HEK293 (cell line): Measurements from ENCODE around the gene SH3BGR.

Experiments
- TF ChIP-seq, protein P1 (sequence below): fragments of 450-650 bp; formaldehyde crosslinking; IDR thresholded peaks from 2 replicates; pipeline ENCODE4 v1.5.1; 2016; ENCODE audit warnings: missing biosample characterization, missing genetic modification characterization, borderline replicate concordance
- TF ChIP-seq, protein P2 (sequence below): fragments of 450-650 bp; formaldehyde crosslinking; IDR thresholded peaks from 2 replicates; pipeline ENCODE4 v1.5.1; 2016; ENCODE audit warnings: missing biosample characterization, missing genetic modification characterization

DNA sequence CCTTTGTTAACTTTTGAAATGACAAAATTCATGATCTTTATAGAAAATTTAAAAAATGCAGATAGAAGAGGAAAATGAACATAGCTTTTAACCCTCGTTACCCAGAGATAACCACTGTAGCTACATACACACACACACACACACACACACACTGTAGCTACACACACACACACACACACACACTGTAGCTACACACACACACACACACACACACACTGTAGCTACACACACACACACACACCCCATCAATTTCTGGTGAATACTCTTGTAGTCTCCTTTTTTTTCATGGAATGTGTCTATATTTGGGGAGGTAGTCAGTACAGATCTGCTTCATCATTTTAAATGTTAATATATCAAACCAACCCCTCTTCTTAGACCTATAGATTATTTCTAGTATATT, 58.5 kb downstream of the SH3BGR start:
- TF ChIP-seq, protein P1, sequence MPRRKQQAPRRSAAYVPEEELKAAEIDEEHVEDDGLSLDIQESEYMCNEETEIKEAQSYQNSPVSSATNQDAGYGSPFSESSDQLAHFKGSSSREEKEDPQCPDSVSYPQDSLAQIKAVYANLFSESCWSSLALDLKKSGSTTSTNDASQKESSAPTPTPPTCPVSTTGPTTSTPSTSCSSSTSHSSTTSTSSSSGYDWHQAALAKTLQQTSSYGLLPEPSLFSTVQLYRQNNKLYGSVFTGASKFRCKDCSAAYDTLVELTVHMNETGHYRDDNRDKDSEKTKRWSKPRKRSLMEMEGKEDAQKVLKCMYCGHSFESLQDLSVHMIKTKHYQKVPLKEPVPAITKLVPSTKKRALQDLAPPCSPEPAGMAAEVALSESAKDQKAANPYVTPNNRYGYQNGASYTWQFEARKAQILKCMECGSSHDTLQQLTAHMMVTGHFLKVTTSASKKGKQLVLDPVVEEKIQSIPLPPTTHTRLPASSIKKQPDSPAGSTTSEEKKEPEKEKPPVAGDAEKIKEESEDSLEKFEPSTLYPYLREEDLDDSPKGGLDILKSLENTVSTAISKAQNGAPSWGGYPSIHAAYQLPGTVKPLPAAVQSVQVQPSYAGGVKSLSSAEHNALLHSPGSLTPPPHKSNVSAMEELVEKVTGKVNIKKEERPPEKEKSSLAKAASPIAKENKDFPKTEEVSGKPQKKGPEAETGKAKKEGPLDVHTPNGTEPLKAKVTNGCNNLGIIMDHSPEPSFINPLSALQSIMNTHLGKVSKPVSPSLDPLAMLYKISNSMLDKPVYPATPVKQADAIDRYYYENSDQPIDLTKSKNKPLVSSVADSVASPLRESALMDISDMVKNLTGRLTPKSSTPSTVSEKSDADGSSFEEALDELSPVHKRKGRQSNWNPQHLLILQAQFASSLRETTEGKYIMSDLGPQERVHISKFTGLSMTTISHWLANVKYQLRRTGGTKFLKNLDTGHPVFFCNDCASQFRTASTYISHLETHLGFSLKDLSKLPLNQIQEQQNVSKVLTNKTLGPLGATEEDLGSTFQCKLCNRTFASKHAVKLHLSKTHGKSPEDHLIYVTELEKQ (tag by site-specific recombination) = no peak
- TF ChIP-seq, protein P2, sequence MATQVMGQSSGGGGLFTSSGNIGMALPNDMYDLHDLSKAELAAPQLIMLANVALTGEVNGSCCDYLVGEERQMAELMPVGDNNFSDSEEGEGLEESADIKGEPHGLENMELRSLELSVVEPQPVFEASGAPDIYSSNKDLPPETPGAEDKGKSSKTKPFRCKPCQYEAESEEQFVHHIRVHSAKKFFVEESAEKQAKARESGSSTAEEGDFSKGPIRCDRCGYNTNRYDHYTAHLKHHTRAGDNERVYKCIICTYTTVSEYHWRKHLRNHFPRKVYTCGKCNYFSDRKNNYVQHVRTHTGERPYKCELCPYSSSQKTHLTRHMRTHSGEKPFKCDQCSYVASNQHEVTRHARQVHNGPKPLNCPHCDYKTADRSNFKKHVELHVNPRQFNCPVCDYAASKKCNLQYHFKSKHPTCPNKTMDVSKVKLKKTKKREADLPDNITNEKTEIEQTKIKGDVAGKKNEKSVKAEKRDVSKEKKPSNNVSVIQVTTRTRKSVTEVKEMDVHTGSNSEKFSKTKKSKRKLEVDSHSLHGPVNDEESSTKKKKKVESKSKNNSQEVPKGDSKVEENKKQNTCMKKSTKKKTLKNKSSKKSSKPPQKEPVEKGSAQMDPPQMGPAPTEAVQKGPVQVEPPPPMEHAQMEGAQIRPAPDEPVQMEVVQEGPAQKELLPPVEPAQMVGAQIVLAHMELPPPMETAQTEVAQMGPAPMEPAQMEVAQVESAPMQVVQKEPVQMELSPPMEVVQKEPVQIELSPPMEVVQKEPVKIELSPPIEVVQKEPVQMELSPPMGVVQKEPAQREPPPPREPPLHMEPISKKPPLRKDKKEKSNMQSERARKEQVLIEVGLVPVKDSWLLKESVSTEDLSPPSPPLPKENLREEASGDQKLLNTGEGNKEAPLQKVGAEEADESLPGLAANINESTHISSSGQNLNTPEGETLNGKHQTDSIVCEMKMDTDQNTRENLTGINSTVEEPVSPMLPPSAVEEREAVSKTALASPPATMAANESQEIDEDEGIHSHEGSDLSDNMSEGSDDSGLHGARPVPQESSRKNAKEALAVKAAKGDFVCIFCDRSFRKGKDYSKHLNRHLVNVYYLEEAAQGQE (tag by site-specific recombination) = no peak
